NOMO-1 treated with DMSO at 0.1 percent for 48 hours (cell line): ENCODE measurements around the gene PPP2CA.
"Not testable (repeated sequence)": the region's sequence is repeated elsewhere in the genome, so short reads cannot be mapped to it uniquely, and the experiment has no call there.

ENCODE experiments used
- DNase-seq: peaks from one replicate; lab custom pipeline; 2025; ENCODE audit not compliant: unreplicated experiment; lab: John Stamatoyannopoulos, UW

PPP2CA gene

DNA sequence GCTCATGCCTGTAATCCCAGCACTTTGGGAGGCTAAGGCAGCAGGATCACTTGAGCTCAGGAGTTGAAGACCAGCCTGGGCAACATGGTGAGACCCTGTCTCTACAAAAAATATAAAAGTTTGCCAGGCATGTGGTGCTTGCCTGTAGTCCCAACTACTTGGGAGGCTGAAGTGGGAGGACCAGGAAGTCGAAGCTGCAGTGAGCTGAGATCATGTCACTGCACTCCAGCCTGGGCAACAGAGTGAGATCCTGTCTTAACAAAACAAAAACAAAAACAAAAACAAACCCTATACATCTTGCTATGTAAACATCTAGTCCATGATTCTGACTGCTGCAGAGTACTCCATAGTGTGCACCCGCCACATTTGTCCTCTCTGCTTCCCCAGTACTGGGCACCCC lies 19.8 kb upstream of the PPP2CA start:
- DNase-seq = no peak

DNA sequence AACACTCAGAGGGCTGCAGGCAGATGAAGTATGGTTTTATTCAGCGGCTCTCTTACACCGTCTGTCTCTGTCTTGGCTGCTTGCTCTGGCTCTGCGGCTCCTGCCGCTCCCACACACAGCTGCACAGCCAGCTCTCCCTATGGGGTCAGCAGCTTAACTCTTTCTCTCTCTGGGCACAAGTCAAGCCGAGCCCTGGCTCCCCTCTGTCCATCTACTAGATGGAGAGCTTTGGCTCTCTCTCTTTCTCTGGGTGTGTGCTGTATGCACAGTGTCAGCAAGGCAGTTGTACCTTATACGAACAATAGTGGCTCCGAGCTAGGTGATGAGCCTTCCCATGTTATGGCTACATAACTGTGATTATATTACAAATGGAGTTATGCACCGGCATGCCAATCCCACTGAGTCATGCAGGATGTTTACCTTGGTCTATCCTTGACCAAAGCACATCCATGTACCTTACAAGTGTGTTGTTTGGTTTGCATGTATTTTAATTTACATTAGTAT lies 19.3 kb upstream of the PPP2CA start:
- DNase-seq = no peak

DNA sequence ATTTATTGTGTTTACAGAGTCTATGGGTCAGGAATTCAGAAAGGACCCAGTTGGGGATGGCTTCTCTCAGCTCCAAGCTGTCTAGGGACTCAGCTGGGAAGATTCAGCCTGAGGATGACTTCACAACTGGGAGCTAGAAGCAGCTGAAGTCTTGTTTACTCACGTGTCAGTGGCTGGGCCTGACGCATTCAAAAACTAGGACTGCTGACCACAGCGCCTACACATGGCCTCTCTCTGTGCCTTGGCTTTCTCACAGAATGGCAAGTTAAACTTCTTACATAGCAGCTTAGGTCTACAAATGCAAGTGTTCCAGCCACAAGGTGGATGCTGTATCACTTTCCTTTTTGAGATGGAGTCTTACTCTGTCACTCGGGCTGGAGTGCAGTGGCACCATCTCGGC lies 16.3 kb upstream of the PPP2CA start:
- no peak for DNase-seq

DNA sequence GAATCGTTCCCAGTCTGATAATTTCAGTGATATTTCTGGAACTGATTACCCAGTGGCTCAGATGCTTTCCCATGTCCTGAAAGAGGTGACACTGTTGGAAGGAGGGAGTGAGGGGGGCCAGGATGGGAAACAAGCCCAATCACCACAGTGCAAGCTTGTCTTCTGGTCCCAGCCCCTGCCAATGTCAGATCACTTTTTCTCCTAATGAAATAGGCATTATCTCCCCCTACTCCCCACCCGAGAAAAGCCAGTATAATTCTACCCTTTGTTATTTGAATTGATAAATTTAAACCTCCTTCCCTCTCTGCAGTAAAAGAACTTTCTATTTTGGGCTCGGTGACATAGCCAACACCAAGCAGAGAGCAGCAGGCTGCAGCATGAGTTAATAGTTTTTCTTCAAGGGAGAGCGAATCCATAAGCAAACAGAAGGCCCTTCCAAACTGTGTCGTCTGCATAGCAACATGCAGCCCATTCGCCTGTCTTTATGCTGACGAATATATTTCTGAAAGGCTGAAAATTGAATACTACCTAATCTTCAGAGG lies 14.6 kb upstream of the PPP2CA start:
- no peak for DNase-seq

DNA sequence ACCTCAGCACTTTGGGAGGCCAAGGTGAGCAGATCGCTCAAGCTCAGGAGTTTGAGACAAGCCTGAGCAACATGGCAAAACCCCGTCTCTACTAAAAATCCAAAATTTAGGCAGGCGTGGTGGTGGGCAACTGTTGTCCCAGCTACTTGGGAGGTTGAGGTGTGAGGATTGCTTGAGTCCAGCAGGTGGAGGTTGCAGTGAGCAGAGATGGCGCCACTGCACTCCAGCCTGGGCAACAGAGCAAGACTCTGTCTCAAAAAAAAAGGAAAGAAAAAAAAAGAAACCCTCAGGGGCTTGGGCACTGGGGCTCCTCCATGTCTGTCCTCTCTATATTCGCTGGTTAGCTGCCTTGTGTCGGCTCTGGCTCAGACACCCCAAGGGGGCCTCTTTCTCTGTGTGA lies 10.9 kb upstream of the PPP2CA start:
- DNase-seq = no peak

DNA sequence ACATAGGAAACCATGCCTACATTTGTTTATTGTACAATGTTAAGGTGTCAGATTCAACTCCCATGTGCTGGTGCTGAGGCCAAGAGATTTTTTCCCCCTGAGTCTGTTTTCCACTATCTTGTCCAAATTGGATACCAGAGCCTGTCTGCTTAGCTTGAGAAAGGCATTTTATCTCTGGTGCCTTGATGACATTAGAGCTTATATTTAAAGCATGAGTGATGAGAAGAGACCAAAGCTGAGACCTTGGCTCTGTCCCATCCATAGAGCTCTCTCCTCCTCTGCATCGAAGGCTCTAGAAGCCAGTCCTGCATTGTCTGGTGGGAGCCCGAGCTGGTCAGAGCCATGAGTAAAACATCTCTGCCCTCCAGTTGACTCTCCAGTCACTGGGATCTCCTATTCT lies 10.4 kb upstream of the PPP2CA start:
- DNase-seq = no peak

DNA sequence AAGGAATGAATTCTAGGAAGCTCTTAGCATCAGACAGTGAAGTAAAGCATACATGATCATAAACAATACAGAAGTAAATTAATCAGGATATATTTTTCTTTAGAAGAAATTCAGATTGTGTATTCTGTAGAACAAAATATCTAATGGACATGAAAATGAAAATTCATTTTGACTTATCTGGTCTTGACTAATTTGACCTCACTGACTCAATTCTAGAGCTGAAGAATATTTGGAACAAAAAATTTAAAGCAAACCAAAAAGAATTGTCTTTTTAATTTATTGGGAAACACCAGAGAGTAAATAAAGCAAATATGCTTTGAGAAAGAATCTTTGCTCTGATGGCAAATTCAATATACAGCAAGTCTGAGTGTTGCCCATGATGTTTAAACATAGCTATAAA lies 2.8 kb upstream of the PPP2CA start:
- DNase-seq = no peak

DNA sequence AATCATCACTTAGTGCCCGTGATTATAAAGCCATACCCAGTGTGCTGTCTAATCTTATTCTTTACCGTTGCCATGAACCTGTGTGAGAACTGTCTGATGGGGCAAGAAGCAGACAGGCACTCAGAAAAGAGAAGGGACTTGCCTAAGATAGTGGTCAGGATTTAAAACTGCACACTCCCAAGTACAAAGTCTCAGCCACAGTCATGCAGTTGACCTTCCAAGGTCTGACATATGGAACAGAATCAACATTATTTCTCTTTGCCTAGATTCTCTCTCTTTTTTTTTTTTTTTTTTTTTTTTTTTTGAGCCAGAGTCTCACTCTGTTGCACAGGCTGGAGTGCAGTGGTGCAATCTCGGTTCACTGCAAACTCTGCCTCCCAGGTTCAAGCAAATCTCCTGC lies 1.9 kb upstream of the PPP2CA start:
- no peak for DNase-seq

DNA sequence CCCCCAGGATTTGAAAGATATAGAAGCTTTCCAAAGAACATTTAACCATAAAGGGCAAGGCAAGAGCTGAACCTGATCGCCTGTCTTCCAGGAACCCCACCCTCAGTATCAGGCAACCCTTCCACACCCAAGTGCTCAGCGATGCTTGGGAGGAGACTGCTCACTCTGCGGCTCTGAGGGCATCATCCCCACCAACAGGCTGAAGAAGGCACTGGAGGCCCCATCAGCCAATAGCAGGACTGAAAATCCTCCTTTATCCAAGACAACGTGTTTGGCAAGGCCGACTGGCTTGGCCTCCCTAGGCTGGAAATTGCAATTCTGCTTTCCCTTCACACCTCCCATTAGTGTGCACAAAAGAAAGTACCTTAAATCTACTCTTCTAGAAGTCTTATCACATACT lies 1.4 kb upstream of the PPP2CA start:
- no peak for DNase-seq

DNA sequence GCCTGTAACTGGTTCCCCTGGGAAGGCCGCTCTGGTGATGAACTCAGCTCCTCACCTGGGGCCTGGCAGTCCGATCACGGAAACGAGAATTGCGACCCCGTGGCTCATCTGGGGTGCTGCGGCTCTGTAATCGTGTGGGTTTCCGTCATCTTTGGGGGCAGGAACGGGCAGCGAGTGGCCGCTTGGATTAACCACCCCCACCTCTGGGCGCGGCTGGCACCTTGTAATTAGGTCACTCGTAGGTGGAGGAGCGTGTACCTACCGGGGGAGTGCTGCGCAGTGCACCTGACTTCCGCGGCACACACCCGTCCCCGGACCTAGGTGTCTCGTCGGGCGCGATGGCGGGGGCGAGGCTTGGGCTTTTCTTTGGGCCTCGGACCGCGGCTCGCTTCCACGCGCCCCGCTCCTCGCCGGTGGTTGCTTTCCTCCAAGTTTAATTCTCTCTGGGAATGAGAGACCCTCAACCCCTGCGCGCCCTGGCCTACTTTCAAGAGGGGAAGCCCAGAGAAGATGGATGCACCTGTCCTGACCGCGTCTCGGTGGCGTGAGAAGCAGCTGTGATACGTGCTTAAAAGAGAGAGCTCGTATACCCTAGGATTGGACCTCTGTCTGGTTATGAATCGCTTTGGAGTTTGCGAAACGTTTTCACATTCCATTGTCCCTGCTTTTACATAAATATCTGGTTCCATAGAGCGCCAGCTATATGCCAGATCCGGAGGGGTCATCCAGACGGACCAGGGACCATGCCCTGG lies 744 bp upstream of the PPP2CA start:
- DNase-seq = no peak

DNA sequence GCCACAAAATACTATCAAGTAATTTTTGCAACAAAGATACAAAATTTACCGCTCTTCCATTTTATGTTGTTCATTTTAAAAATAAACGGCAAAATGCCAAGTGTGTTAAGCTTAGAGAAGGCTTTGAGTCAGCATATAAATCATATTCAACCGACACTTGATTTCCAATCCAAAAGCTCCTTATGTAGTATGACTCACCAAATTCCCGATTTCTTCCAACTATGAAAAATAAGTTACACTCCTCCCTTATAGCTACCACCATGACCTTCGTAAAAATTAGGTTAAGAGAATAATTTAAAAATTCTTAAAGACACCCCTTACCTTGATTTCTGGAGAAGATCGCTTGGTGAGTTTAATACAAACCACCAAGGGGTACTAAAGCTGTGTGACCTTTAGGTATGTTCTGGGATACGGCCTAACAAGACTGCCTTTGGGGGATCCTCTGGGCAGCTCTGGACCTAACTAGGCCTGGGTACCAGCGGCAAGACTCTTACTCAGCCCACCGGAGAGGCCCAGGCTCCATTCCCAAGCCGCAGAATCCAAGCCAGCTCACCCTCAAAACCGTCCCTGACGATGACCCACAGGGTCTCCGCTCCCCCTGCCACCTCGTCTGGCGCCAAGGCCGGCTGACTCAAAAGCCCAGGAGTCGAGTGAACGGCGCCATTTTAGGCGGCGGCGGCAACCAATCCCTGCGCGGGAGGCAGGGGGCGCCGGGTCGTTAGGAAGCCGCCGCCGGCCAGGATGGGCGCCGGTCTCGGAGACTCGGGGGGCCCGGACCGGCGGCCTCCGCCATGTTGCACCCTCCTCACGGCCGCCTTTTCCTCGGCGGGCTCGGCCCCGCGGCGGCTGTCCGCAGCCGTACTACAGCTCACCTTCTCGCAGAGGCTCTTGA lies 739 bp downstream of the PPP2CA start:
- peak; percentile 28 for DNase-seq

DNA sequence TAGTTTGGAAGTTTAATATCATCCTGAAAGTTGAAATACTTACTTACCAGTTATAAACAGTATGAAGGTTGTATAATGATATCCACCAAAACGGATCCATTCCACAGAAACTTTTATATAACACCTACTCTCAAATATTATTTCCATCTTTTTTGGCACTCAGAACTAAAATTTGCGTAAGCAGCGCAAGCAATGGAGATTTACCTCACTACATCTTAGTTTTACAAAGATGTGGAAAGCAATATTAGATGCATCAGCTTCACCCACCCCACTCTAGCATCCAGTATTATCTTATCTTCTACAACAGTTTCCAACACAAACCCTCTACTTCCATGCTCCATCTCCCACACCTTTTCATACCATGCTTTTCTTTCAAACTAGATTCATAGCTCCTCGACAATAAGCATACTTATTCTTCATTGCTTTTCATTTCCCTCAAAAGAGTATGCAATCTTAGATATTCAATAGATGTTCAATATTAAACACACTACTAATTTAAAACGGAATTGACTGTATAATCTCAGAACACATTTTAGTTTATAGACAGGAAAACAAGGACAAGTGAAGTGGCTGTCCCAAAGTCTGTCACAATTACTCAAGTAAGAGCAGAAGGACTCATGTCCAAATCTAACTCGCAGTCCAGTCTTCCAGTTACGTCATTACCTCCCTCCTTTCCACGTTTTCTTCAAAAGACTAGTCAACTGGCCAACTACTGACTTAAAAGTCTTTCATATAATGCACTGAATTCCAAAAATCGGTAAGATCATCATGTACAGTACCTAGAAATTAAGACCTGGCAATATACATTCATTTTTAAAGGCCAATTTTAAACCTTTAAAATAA lies 2.2 kb downstream of the PPP2CA start:
- no peak for DNase-seq

DNA sequence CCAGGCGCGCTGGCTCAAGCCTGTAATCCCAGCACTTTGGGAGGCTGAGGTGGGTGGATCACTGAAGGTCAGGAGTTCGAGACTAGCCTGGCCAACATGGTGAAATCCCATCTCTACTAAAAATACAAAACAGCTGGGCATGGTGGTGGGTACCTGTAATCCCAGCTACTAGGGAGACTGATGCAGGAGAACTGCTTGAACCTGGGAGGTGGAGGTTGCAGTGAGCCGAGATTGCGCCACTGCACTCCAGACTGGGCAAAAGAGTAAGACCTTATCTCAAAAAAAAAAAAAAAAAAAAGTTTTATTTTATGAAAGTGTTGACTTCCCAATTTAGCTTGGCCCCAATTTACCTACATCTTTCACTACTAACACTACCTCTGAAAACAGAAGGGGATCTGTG lies 4.2 kb downstream of the PPP2CA start:
- not testable (repeated sequence) for DNase-seq

DNA sequence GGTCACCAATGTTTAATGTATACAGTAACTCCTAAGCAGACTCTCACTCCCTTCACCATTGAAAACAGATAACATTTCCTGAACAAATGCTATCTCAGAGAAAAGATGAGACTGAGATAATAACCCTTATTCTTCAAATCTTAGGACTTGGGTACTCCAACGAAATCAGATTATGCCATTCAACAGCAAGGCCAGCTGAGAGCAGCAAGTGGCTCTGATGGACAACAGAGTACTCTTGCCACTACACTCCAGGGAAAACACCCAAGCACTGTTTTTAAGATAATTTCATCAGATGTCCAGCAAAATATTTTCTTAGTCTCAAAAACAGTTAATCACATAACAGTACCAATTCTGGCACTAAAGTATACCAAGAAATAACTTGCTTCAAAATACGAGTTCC lies 10.1 kb downstream of the PPP2CA start:
- no peak for DNase-seq

DNA sequence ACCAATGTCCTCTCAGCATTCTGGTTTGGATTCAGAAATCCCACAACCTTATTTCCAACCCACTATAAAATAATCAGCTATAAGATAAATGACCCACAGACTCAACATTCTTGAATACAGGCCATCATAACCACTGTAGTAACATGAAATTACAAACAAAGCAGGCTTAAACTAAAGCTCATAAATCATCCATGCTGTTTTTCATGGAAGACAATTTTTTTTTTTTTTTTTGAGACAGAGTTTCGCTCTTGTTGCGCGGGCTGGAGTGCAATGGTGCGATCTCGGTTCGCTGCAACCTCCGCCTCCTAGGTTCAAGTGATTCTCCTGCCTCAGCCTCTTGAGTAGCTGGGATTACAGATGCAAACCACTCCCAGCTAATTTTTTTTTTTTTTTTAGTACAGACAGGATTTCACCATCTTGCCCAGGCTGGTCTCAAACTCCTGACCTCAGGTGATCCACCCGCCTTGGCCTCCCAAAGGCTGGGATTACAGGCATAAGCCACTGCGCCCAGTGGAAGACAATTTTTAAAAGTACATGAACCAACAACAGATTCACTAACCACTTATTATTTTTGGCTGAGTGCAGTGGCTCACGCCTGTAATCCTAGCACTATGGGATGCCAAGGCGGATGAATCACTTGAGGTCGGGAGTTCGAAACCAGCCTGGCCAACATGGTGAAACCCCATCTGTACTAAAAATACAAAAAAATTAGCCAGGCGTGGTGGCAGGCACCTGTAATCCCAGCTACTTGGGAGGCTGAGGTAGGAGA lies 14.4 kb downstream of the PPP2CA start:
- not testable (repeated sequence) for DNase-seq

DNA sequence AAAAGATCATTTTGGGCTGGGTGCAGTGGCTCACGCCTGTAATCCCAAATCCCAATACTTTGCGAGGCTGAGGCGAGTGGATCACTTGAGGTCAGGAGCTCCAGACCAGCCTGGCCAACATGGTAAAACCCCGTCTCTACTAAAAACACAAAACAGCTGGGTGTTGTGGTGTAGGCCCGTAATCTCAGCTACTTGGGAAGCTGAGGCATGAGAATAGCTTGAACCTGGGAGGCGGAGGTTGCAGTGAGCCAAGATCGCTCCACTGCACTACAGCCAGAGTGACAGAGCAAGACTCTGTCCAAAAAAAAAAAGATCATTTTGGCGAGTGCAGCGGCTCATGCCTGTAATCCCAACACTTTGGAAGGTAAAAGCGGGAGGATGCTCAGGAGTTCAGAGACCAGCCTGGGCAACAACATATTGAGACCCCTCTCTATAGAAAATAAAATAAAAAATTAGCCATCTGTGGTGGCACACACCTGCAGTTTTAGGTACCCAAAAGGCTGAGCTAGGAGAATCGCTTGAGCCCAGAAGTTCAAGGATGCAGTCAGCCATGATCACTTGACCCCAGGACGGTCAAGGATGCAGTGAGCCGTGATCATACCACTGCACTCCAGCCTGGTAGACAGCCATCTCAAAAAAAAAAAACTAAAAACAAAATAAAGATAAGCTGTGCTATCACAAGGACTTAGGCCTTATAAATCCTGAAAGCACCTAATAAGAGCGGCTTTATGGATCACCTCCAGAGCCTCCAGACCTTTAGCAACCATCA lies 16.2 kb downstream of the PPP2CA start:
- DNase-seq = no peak

DNA sequence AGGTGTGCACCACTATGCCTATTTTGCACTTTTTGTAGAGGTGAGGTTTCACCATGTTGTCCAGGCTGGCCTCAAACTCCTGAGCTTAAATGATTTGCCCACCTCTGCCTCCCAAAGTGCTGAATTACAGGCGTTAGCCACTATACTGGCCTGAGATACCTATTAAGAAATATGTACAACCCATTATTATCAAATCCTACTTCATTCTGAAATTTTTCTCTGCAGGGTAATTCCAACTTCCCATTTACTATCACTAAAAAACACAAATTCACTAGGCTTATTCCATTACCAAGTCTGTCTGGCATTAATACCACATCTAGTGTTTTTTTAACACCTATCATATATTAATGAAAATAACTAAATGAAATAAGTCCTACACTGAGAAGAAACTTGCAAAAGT lies 18.2 kb downstream of the PPP2CA start:
- DNase-seq = no peak

DNA sequence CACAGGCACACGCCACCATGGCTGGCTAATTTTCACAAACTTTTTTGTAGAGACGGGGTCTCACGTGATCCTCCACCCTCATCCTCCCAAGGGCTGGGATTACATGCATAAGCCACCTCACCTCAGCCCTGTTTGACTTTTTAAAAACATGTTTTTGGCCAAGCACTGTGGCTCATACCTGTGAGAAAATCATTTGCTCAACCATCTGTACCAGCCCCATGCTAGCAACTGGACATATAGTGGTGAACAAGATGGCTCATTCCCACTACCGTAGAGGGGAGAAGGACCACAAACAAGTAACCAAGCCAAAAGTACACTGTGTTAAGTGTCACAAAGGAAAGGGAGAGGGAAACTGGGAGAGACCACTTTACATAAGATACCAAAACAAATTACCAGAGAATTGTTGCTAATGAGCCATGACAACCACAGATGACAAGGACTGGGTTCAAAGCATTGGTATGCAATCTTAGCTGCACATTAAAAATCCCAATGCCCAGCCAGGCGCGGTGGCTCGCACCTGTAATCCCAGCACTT lies 19.2 kb downstream of the PPP2CA start:
- no peak for DNase-seq

DNA sequence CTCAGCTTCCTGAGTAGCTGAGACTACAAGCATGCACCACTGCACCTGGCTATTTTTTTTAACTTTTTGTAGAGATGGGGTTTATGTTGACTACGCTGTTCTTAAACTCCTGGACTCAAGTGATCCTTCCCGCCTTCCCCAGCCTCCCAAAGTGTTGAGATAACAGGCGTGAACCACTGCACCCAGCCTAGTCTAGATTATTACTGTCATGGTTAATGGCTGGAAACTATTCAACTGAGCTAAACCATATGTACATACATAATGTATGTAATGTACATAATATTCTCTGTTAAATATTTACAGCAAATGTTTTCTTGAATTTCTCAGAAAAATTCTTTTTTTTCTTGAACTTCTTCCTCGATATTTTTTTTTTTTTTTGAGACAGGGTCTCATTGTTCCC lies 21.3 kb downstream of the PPP2CA start:
- DNase-seq = no peak
